HEK293T (cell line): ENCODE data around the gene CDC26.
"Not testable (repeated sequence)": the region's sequence is repeated elsewhere in the genome, so short reads cannot be mapped to it uniquely, and the experiment has no call there.

ENCODE experiments used
- CTCF ChIA-PET: fragments of 350-600 bp; formaldehyde crosslinking; extraction: SDS; loops from one replicate; lab custom pipeline; 2021; ENCODE audit warnings: antibody characterized with exemption, inconsistent platforms; lab: Yijun Ruan, JAX
- POLR2A ChIA-PET: fragments of 350-600 bp; formaldehyde crosslinking; extraction: SDS; loops from one replicate; lab custom pipeline; 2020; ENCODE audit warnings: antibody characterized with exemption, inconsistent platforms; lab: Yijun Ruan, JAX
- DNase-seq: peaks from one replicate; pipeline ENCODE4 v3.0.0; 2012; ENCODE audit warnings: mixed read lengths; ENCODE audit errors: extremely low spot score
- ARNT ChIP-seq: fragments of 450-650 bp; IDR thresholded peaks from 2 replicates; pipeline ENCODE4 v1.6.1; 2017; ENCODE audit warnings: mild to moderate bottlenecking
- BHLHE40 ChIP-seq: fragments of 450-650 bp; IDR thresholded peaks from 2 replicates; pipeline ENCODE4 v1.6.1; 2016; ENCODE audit warnings: mild to moderate bottlenecking, moderate library complexity, borderline replicate concordance
- CTBP1 ChIP-seq: fragments of 450-650 bp; IDR thresholded peaks from 2 replicates; pipeline ENCODE4 v1.6.1; 2016; ENCODE audit warnings: borderline replicate concordance
- ELF4 ChIP-seq: fragments of 450-650 bp; IDR thresholded peaks from 2 replicates; pipeline ENCODE4 v1.6.1; 2017; ENCODE audit warnings: antibody characterized with exemption
- FOXA1 ChIP-seq: fragments of 450-650 bp; IDR thresholded peaks from 2 replicates; pipeline ENCODE4 v1.6.1; 2016; ENCODE audit warnings: mild to moderate bottlenecking
- FOXK2 ChIP-seq: fragments of 450-650 bp; IDR thresholded peaks from 2 replicates; pipeline ENCODE4 v1.6.1; 2016; ENCODE audit warnings: mild to moderate bottlenecking
- FOXM1 ChIP-seq: fragments of 450-650 bp; IDR thresholded peaks from 2 replicates; pipeline ENCODE4 v1.6.1; 2017; ENCODE audit warnings: mild to moderate bottlenecking, borderline replicate concordance
- HDGF ChIP-seq: fragments of 450-650 bp; IDR thresholded peaks from 2 replicates; pipeline ENCODE4 v1.6.1; 2017; ENCODE audit warnings: antibody characterized with exemption, borderline replicate concordance
- L3MBTL2 ChIP-seq: fragments of 450-650 bp; conservative IDR thresholded peaks from 2 replicates; pipeline ENCODE4 v1.6.1; 2016; ENCODE audit warnings: mild to moderate bottlenecking
- LEF1 ChIP-seq: fragments of 450-650 bp; IDR thresholded peaks from 2 replicates; pipeline ENCODE4 v1.6.1; 2017; ENCODE audit warnings: mild to moderate bottlenecking, borderline replicate concordance
- NFRKB ChIP-seq: fragments of 450-650 bp; IDR thresholded peaks from 2 replicates; pipeline ENCODE4 v1.6.1; 2016; ENCODE audit warnings: mild to moderate bottlenecking, moderate library complexity
- SP1 ChIP-seq: fragments of 450-650 bp; IDR thresholded peaks from 2 replicates; pipeline ENCODE4 v1.6.1; 2017
- SUZ12 ChIP-seq: fragments of 450-650 bp; IDR thresholded peaks from 2 replicates; pipeline ENCODE4 v1.6.1; 2016; ENCODE audit warnings: mild to moderate bottlenecking
- TARDBP ChIP-seq: fragments of 450-650 bp; IDR thresholded peaks from 2 replicates; pipeline ENCODE4 v1.6.1; 2016
- ZNF384 ChIP-seq: fragments of 450-650 bp; IDR thresholded peaks from 2 replicates; pipeline ENCODE4 v1.6.1; 2016
- TF ChIP-seq, protein P1 (sequence below): fragments of 450-650 bp; IDR thresholded peaks from 2 replicates; pipeline ENCODE4 v1.6.1; 2016

Gene CDC26

DNA sequence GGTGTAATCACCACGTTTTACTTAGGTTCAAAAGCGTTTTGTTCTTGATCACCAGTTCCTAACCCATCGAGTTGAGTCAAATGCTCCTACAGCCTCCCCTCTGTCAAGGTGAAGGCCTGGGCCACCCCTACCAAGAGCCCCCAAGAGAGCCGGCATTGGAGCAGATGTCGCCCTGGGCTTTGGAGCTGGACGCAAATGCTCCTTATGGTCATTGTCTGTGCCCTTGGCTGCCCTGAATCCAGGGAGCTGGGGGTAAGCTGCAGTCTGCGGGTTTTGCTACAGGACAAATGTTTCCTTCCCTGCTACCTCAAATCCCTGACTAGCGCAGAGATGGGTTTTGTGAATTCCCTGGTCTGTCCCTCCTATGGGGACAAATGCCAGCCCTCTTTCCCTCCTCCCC, 22.9 kb upstream of the CDC26 start:
- no peak for DNase-seq
- TF ChIP-seq ARNT (no peak), HDGF (no peak), ZNF384 (no peak), NFRKB (no peak), FOXM1 (no peak), TARDBP (no peak), CTBP1 (no peak), SUZ12 (no peak), SP1 (no peak), ELF4 (no peak), L3MBTL2 (no peak)
- TF ChIP-seq, protein P1, sequence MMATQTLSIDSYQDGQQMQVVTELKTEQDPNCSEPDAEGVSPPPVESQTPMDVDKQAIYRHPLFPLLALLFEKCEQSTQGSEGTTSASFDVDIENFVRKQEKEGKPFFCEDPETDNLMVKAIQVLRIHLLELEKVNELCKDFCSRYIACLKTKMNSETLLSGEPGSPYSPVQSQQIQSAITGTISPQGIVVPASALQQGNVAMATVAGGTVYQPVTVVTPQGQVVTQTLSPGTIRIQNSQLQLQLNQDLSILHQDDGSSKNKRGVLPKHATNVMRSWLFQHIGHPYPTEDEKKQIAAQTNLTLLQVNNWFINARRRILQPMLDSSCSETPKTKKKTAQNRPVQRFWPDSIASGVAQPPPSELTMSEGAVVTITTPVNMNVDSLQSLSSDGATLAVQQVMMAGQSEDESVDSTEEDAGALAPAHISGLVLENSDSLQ: no peak
- ChIA-PET POLR2A (no interaction called here), CTCF (interaction anchor here (0.6 kb wide), 1 partner anchor 15 kb away, joined by 3 read pairs; no protein-coding TSS in a partner anchor)

DNA sequence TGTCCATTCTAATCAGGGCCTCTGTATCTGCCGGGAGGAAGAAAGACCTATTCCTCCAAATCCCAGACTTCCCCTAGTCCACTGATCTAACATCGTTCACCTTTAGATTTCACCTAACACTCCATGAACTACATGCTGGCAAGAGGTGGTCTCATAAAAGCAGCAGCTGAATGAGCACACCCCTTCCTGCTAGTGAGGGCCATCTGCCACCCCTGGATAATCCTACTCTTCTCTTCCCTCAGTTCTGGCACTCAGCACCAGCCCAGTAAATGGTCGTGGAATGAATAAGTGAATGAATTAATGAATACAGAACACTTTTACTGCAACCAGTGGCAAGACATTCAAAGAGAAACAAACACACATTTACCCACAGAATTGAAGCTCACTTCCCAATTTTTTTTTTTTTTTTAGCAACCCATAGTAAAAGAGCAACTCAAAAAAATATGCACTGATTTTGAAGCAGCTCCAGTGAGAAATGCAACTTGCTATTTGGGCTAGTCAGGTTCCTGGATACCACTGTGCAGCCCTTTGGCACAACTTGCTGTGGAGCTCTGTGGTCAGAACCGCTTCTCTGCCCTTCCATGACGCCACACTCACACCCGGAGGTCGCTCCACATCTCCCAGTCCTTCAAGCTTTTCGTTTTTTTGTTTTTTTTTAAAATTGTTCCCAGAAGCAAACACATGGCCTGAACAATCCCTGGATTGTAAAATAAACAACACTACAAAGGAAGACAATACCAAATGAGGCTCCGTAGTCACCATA, 21.6 kb upstream of the CDC26 start:
- ChIA-PET CTCF (no interaction called here), POLR2A (interaction anchor here (1.1 kb wide), 1 partner anchor 22 kb away, joined by 5 read pairs; the partner anchor contains the start of gene CDC26)
- TF ChIP-seq CTBP1 (no peak), ZNF384 (no peak), ELF4 (no peak), LEF1 (no peak), NFRKB (no peak), SP1 (no peak), SUZ12 (no peak)
- DNase-seq: no peak

DNA sequence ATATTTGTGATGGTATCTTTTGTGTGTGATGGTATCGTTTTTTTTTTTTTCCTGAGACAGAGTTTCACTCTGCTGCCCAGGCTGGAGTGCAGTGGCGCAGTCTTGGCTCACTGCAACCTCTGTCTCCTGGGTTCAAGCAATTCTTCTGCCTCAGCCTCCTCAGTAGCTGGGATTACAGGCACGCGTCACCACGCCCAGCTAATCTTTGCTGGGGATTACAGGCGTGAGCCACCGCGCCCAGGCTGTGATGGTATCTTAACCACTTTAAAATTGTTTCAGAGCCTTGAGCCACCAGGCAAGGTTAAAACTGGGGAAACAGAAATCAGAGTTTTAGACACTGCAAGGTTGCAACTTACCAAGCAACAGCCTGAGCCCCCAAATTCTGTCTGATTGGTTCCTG, 20.9 kb upstream of the CDC26 start:
- ChIA-PET CTCF (interaction anchor here (0.6 kb wide), 1 partner anchor 21 kb away, joined by 8 read pairs; the partner anchor contains the start of gene CDC26), POLR2A (interaction anchor here (2.2 kb wide), 1 partner anchor 21 kb away, joined by 8 read pairs; the partner anchor contains the start of genes CDC26 and PRPF4)
- not testable (repeated sequence) for DNase-seq

DNA sequence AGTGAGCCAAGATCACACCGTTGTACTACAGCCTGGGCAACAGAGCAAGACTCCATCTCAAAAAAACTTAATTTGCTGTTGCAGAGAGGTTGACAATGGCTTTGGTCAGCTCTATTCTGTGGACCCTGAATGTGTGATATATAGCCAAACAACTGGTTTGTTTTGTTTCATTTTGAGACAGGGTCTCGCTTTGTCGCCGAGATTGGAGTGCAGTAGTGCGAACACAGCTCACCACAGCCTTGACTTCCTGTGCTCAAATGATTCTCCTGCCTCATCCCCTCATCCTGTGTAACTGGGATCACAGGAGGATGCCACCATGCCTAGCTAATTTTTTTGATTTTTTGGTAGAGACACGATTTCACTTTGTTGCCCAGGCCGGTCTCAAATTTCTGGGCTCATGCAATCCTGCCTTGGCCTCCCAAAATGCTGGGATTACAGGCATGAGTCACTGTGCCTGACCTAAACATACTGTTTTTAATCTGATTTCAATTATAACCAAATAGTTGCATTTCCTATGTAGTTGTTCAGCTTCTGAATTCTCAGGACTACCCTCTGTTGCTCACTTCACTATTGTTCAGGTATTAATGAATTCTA, 18.0 kb upstream of the CDC26 start:
- CTCF ChIA-PET: no interaction called here
- POLR2A ChIA-PET: no interaction called here
- DNase-seq: no peak
- TF ChIP-seq TARDBP (no peak), FOXM1 (no peak), ZNF384 (no peak)

DNA sequence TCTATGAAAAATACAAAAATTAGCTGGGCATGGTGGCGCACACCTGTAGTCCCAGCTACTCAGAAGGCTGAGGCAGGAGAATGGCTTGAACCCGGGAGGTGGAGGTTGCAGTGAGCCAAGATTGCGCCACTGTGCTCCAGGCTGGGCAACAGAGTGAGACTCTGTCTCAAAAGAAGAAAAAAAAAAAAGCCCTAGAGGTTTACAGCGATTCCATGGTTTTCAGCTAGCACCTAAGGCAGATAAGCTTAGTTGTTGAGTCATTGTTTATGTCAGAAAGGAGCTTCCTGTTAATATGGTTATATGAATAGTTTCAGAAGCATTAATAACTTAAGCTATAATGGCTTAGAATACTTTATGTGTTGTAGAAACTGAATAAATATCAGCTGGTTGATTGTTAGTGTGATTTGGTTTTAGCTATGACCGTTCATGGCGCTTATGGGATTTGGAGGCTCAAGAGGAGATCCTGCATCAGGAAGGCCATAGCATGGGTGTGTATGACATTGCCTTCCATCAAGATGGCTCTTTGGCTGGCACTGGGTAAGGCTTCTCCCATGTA, 14.8 kb upstream of the CDC26 start:
- POLR2A ChIA-PET: no interaction called here
- TF ChIP-seq SUZ12: no peak
- TF ChIP-seq LEF1: no peak
- no peak for TF ChIP-seq FOXM1
- no peak for TF ChIP-seq ELF4
- no peak for TF ChIP-seq FOXK2
- TF ChIP-seq, protein P1: no peak
- TF ChIP-seq L3MBTL2: no peak
- TF ChIP-seq TARDBP: no peak
- no peak for TF ChIP-seq FOXA1
- TF ChIP-seq NFRKB: no peak
- DNase-seq: no peak
- CTCF ChIA-PET: no interaction called here

DNA sequence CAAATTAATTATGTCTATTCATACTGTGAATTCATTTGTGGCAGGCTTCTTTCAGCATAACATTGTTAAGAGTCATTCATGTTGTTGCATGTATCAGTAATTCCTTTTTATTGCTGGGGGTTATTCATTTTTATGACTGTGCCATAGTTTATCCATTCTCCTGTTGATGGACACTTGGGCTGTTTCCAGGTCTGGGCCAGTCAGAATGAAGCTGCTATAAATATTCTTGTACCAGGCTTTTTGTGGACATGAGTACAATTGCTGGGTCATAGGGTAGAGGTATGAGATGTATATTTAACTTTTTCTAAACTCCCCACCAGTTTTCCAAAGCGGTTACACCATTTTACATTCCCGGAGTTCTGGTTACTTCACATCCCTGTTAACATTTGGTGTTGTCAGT, 13.7 kb upstream of the CDC26 start:
- POLR2A ChIA-PET: no interaction called here
- TF ChIP-seq LEF1: no peak
- no peak for TF ChIP-seq CTBP1
- no peak for TF ChIP-seq SP1
- no peak for TF ChIP-seq SUZ12
- no peak for TF ChIP-seq FOXA1
- no peak for TF ChIP-seq FOXK2
- TF ChIP-seq ARNT: no peak
- DNase-seq: no peak
- CTCF ChIA-PET: no interaction called here

DNA sequence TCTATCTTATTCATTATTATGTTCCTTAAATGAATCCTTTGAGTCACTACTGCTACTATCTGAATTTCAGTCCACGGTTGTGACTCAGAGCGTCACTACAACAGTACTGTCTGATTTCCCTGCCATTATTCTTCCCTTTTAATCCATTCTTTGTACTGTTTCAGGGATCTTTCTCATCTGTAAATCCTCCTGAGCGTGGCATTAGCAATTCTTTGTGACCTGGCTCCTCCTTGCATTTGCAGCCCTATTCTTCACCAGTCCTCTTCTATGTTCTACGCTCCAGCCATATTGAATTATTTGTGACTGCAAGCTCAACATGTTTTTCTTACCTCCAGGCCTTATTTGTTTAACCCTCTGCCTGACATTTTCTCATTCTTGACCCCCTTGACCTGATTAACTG, 6.0 kb upstream of the CDC26 start:
- POLR2A ChIA-PET: interaction anchor here (1.1 kb wide), 1 partner anchor 129 kb away, joined by 3 read pairs; the partner anchor contains the start of genes C9orf43 and POLE3
- no peak for TF ChIP-seq ELF4
- no peak for TF ChIP-seq FOXK2
- TF ChIP-seq HDGF: no peak
- no peak for TF ChIP-seq SUZ12
- no peak for TF ChIP-seq SP1
- no peak for TF ChIP-seq LEF1
- no peak for TF ChIP-seq L3MBTL2
- TF ChIP-seq TARDBP: no peak
- no peak for TF ChIP-seq ZNF384
- TF ChIP-seq BHLHE40: no peak
- TF ChIP-seq NFRKB: no peak
- TF ChIP-seq FOXA1: no peak
- DNase-seq: no peak
- CTCF ChIA-PET: no interaction called here

DNA sequence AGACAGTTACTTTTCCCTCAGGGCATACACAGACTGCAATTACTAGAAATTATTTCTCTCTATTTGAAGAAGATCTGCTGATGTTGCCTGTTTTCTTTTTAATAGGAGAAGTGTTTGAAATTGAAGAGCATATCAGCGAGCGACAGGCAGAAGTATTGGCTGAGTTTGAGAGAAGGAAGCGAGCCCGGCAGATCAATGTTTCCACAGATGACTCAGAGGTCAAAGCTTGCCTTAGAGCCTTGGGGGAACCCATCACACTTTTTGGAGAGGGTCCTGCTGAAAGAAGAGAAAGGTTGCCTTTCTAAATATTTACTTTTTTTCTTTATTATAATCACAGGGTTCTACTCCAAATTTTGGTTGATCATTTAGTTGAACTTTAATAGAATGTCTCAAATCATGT, 3.5 kb upstream of the CDC26 start:
- CTCF ChIA-PET: no interaction called here
- no peak for TF ChIP-seq SUZ12
- no peak for TF ChIP-seq HDGF
- TF ChIP-seq LEF1: no peak
- no peak for TF ChIP-seq CTBP1
- POLR2A ChIA-PET: no interaction called here
- no peak for DNase-seq
